SKM-1 treated with dmso at 0.1 percent for 144 hours (cell line): ENCODE measurements around the gene VNN1.
A peak's percentile ranks its signal among the peaks of the same experiment; 100 is the strongest.

Experiments used
- DNase-seq: peaks from one replicate; lab custom pipeline; 2025; ENCODE audit not compliant: unreplicated experiment; lab: John Stamatoyannopoulos, UW

The VNN1 gene, protein sequence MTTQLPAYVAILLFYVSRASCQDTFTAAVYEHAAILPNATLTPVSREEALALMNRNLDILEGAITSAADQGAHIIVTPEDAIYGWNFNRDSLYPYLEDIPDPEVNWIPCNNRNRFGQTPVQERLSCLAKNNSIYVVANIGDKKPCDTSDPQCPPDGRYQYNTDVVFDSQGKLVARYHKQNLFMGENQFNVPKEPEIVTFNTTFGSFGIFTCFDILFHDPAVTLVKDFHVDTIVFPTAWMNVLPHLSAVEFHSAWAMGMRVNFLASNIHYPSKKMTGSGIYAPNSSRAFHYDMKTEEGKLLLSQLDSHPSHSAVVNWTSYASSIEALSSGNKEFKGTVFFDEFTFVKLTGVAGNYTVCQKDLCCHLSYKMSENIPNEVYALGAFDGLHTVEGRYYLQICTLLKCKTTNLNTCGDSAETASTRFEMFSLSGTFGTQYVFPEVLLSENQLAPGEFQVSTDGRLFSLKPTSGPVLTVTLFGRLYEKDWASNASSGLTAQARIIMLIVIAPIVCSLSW

DNA sequence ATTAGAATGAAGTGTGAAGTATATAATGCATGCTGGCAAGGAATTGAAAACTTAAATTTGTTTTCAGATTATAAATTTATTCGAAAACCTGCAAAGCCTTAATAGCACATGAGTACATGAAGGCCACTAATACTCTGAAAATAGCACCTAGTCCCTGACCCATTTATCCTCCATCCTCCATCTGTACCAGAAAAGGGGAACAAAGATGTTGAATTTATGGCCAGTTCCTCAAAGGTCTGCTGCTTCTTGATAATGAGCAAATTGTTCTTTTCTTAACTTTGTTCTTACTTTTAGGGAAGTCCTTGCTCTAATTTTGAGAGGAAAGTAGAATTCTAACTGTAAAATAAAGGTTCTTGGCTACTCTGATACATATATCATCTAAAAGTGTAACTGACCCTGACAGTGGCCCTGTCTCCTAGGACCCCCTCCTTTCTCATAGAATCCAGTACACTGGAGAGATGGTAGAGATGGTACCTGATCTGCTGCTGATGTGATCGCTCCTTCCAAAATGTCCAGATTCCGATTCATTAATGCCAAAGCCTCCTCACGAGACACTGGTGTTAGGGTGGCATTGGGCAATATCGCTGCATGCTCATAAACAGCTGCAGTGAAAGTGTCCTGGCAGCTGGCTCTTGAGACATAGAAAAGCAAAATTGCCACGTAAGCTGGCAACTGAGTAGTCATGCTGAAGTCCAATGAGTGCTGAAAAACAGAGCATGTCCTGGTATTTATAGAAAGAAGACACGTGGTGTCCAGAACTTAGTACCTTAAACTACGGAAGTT is at the start of gene VNN1:
Gene VNN1, minus strand, starts transcription at position 704 of the 783 bp plus-strand sequence. Its CDS starts 20 bp downstream, at position 684.
- peak; percentile 84 for DNase-seq

DNA sequence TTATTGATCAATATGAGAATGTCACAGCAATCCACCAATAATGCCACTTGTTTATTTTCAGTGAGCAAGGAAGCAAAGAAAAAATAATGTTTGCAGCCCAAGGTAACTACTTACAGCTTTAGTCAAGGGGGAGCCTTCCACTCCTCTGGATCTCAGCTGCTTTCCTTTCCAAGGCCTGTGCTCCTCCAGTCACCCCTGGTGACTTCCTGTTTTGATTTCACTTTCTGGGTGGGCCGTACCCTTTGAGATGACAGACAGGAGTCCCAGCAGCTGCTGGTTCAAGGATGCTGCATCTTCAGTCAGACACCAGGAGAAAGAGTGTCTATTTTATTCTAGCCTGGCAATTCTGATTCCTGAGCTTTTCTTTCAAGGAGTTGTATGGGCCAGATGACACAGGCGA is 49.4 kb upstream of the VNN1 start:
- DNase-seq = no peak

DNA sequence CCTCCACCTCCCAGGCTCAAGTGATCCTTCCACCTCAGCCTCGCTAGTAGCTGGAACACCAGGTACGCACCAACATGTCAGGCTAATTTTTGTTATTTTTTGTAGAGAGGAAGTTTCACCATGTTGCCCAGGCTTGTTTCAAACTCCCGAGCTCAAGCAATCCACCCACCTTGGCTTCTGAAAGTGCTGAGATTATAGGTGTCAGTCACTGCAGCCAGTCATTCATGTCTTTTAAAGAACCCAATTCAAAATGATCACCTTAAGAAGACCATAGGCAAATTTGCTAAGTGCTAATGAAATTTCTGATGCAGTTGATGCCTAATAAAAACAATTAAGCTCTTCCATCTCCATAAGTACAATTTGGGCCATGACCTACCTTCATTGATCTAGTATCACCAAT is 46.4 kb upstream of the VNN1 start:
- no peak for DNase-seq

DNA sequence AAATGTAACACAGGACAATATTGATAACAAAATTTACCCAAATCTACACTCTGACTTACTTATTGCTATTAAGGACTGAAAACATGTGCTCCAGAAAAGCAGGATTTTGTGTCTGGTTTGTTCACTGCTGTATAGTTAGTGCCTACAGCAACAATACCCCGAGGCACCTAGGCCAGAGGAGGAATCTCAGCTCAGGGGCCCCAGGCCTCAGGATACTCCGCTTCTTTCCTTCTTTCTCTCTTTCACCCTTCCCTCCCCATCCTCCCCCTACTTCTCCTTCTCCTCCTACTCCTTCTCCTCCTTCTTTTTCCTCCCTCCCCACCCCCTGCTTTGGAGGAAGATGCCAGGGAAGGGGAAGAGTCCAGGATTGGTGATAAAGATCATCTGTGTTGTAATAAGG is 44.8 kb upstream of the VNN1 start:
- no peak for DNase-seq

DNA sequence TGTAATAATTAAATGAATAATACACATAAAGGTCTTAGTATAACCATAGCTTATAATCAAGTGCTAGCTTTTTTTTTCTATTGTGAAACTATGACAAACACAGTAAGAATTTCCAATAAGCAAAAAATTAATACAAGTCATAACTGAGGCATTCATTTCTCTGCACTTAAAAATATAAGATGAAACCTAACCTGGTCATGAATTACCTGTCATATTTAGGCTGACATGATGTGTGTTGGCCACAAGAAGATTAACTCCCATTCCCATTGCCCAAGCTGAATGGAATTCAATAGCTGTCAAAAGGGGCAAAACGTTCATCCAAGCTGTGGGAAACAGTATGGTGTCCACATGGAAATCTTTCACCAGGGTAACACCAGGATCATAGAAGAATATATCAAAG is 38.4 kb upstream of the VNN1 start:
- DNase-seq = no peak

DNA sequence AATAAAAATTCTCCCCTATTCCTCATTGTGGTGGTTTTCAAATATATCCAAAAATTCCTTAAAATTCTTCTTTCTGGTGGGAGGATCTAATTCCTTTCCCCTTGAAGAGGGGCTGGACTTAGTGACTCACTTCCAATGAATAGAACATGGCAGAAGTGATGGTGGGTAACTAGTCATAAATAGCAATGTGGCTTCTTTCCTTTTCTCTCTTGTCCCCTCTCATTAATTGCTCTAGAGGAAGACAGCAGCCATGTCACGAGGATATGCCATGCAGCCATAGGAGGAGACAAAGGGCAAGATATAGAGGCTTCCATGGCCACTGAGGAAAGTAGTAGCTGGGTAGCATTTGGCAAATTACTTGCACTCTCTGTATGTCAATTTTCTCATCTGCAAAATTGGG is 38.0 kb upstream of the VNN1 start:
- DNase-seq = no peak

DNA sequence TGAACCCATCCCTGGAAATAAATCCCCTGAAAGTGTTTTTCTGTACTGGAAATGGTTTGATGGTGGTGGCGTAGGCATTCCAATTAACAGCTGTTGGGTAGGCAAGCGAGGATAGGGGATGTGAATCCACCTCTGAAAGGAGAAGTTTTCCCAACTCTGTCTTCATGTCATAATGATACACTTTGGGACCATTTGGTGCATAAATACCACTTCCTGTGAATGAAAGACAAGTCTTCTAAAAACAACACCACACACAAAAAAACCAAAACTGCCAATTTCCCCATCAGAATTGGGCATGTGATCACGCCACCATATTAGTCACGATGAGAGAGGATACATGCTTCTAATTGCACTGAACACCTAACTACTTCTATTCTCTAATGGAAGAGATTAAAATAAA is 37.5 kb upstream of the VNN1 start:
- DNase-seq = no peak

DNA sequence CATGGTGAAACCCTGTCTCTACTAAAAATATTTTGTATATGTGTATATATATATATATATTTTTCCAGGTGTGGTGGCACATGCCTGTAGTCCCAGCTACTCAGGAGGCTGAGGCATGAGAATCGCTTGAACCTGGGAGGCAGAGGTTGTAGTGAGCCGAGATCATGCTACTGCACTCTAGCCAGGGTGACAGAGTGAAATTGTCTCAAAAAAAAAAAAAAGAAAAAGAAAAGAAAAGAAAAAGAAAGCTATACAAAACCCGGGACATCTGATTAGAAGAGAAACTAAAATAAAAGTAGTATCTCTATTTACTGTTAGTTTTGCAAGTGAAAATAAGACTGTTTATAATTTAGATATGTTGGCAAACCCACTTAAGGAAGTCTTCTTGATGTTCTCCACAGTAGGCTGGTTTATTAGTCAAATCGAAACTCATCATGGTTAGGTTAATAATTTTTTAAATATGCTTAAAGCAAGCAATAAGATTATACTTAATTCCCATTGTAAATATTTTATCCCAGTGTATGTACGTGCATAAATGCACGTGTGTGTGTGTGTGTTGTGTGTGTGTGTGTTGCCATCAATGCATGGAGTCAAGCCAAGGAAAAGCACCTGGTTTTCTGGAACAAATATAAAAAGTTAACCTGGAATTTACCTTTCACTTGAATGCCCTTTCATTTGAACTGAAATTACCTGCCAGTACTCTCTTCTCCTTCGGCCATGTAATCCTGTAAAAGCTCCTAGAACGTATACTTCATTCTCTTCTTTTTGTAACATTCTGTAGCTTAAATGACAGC is 36.8 kb upstream of the VNN1 start:
- DNase-seq = no peak

DNA sequence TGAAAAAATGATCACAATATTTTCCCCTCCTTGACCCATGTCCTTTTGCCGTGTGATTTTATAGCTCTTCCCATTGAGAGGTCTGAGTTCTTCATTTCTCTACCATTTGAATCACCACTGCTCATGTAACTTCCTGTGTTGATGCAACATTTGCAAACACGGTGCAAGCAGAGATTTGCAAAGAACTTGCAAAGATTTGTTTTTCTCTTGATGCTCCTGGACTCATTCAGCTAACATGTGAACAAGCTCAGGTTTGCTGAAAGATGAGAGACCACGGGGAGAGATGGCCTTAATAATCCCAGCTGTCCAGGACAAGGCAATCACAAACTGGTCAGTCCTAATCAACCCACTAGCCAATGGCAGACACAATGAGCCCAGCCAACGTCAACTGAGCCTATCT is 35.3 kb upstream of the VNN1 start:
- DNase-seq = peak; percentile 46

DNA sequence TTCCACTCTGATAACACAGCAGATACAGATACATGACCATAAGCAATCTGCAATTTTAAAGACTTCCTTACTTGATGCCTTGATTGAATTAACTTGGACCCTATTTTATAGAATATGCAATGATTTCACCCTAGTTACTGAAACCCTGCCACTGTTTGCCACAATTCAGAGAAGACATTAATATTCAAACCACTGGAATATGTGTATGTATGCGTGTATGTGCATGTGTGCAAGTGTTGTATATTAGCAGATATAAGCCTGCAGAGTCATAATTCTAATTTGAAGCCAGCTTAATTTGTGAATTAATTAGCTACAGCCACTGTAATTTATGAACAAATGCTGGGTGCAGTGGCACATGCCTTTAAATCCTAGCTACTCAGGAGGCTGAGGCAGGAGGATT is 34.6 kb upstream of the VNN1 start:
- DNase-seq = no peak

DNA sequence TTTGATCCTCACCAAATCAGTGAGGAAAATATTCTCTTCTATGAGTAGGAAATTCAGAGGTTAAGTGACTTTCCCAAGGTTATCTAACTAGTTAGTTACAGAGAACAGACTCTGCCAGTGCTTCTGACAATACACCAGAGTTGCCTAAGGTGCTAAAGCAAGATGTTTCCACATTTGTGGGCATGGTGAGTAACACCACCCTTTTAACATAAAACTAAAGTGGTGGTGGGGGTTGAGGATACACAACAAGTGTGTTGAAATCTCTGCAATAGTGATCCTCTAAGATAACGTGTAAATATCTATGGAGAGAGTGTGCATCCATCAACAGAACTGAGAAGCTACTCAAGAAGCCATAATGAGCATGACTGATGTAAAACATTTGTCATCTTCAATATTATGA is 32.2 kb upstream of the VNN1 start:
- DNase-seq = peak; percentile 72

DNA sequence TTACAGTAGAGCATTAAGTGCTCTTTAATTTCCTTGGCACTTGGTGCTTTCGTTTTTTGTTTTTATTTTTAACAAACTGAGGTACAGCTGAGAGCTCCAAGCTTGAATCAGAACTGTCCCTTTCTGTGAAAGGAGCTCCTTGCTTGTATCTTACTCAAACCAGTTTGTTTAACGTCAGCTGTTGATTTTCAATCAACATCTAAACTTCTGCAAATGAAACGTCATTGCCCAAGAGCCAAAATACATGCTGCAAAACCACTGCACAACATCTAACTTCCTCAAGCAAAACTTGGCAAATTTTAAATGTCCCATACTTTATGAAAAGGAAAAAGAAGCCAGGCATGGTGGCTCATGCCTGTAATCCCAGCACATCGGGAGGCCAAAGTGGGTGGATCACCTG is 28.6 kb upstream of the VNN1 start:
- peak; percentile 38 for DNase-seq

DNA sequence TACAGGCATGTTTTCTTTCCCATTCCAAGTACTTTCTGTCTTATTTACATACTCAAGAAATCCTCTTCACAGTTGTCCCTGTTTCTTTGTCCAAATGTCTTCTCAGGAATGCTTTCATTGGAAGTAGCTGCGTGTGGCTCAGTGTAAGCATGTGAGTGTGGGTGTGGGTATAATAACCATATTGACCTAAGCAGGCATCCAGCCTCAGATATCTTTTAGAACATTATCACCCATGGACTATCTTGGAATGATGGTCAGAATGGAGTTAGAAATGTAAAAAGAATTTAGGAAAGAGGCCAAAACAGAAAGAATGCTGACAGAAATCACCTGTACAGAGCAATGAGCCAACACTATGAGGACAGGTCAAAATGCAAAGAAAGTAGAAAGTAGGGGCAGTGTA is 27.4 kb upstream of the VNN1 start:
- DNase-seq = no peak

DNA sequence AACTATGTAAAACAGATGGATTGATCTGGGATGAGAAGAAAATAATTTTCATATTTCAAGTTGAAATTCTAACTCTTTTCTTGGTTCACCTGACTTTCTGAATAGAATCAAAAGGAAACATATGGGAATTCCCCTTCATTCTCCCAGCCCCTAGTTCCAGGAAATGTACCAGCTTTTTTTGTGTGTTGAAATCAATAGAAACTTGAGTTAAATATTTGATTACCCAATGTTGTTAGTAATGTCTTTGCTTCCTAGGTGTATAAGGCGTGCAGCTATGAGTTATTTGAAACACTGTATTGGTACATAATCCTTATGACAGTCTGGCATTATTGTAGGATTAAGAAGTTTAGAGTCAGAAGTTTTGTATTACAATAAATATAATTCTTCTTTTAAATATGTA is 22.4 kb upstream of the VNN1 start:
- DNase-seq = no peak

DNA sequence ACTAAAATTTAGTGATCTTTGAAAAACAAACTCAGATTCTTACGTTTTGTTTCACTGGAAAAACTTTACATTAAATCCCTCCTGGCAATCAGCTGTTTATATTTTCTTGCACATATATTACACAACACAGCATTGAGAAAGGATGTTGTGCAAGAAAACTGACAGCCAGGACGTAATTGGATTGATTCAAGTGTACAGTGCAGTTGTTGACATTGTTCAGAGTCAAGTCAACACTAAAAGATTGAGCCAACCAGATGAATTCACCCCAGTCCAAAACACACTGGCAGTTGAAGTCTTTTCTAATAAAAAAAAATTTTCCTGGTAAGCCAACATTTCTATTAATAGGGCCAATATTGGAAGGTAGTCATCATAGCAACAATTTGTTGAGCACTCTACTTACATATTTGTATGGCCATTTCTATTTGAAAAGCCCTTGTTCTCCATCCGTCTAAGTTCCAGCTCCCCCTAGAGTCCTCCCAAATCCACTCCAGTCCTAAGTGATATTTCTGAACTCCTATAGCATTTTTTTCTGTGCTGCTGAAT is 20.9 kb upstream of the VNN1 start:
- peak; percentile 13 for DNase-seq

DNA sequence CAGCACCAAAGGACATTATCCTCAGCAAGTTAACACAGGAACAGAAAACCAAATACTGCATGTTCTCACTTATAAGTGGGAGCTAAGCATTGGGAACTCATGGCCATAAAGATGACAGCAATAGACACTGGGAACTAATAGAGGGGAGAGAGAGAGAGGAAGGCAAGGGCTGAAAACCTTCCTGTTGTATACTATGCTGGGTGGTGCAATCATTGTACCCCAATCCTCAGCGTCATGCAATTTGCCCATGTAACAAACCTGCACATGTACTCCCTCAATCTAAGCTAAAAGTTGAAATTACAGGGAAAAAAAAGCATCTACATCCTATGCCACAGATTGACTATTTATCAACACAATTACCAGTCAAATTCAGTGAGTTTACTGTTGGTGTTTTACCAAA is 20.0 kb upstream of the VNN1 start:
- no peak for DNase-seq

DNA sequence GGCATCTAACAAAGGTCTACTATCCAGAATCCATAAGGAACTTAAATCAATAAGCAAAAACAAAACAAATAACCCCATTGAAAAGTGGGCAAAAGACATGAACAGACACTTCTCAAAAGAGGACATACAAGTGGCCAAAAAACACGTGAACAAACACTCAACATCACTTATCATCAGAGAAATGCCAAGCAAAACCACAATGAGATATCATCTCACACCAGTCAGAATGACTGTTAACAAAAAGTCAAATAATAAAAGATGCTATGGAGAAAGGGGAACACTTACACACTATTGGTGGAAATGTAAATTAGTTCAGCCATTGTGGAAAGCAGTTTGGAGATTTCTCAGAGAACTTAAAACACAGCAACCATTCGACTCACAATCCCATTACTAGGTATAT is 19.4 kb upstream of the VNN1 start:
- no peak for DNase-seq

DNA sequence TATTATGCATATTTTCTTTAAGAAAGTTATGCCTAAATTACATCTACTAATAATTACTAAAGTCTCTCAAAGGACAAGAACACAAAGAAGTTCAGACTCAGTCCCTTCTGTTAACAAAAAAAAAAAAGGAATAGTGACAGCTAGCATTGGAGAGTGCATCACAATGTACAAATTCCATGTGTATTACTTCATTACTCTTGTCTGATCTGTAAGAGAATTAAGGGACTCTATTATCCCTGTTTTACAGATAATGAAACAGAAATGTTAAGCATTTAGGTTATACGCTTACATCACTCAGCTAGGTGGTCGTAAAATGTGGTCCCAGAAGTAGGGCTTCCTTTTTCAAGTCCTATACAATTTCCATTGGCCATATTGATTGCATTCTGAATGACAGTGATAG is 17.2 kb upstream of the VNN1 start:
- DNase-seq = no peak

DNA sequence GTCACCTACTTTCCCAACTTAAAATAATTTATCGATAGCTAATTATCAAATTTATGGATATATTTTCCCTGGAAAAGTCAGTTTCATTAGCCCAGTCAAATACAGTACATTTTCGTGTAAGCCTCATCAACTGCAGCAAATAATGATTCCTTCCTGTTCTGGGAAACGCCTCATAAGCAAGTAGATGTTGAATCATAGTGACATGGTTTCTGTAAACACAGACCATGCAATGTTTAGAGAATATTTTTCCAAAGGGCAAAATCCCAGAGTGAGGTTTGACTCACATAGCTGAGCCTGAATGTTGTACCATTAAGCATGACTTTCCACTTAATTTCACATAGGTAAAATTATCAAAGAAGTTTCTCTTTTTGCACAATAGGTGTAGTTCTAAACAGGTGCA is 16.7 kb upstream of the VNN1 start:
- DNase-seq = no peak

DNA sequence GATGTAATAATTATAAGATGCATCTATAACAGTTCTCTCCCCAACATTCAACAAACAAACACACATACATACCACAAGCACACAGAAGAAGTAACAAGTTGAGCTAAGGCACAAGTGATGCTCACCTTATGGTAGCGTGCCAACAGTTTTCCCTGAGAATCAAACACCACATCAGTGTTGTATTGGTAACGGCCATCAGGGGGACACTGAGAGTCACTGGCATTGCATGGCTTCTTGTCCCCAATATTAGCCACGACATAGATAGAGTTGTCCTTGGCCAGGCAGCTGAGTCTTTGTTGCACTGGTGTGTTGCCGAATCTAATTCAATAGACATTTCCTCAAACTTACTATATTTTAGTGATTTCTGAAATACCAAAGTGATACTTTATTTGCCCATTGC is 14.8 kb upstream of the VNN1 start:
- DNase-seq = no peak

DNA sequence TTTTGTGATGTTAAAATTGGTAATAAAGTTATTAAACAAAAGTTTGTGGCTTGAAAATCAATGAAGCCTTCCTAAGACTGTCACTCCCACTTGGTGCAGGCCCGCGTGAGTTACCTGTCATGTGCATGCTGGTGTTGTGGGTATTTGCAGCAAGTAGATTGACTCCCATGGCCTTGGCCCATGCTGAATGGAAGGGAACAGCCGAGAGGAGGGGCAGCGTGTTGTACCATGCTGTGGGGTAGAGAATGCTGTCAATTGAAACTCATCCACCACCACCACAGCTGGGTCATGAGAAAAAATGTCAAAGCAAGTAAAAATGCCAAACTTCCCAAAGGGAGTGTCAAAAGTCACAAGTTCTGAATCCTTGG is 12.7 kb upstream of the VNN1 start:
- no peak for DNase-seq
